Measurements from ENCODE around the gene FBXO33.
"Not testable (repeated sequence)": the region's sequence is repeated elsewhere in the genome, so short reads cannot be mapped to it uniquely, and the experiment has no call there.

FBXO33 gene

GRCh38 chr14:39369029-39369428 is 63.2 kb downstream of the FBXO33 start:
- no peak for DNase-seq (ENCODE audit: low read depth in 2 of 2)

GRCh38 chr14:39368261-39368959 is 63.8 kb downstream of the FBXO33 start:
- DNase-seq (ENCODE audit: low read depth in 2 of 2) = no peak

DNA sequence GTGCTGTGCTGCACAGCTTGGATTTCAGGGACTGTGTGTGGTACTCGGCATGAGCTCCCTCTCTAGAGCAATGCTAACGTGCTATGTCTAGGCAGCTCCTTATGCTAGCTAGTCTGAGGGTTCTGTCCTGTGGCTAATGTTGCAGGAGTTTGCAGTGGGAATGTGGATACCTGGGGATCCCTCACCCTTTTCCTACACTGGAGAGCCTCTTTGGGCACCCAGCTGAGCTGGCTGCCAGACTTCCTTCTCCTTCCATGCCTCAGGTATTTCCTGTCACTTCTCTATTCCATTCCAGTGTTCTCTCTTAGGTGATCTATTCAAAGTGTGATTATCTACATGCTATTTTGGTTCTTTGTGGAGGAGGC is 64.9 kb downstream of the FBXO33 start:
- no peak for DNase-seq (ENCODE audit: low read depth in 2 of 2)

DNA sequence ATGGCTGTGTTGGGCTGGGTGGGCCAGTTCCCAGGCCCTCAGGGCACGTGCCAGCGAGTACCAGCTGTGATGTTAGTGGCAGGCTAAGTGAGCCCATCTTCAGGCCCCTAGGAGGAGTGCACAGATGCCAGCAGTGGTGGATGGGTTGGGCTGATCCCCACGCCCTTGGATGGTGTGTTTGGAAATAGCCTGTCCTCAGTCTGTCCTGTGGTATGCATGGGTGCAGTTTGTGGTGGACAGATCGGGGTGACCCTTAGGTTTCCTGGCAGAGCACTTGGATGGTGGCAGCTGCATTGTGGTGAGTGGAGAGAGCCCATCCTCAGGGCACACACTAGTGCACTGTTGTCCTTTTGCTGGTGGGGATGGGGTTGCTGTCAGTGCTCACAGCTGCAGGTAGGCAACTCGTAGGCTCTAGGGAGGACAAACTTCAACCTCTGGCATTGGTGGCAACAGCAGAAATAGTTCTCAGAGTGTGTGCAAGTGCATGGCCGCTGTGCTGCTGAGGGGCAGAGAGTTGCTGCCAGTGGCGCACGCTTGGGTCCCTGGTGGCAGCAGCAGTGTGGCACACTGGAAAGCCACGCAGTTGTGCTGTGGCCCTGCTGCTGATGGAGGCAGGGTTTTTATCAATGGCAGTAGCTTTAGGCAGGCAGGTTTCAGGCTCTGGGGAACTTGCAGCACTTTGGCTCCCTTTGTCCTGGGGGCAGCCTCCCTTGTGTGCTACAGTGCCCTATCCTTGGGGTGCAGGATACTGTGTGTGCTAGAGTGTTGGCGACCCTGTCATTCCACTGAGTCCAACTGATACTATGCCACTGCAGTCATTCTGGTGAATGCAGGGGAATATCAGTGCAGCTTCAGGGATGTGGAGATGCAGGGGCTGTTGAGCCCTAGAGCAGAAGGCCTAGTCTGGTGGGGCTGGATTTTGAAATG is 65.5 kb downstream of the FBXO33 start:
- DNase-seq (ENCODE audit: low read depth in 2 of 2) = no peak

- DNase-seq (ENCODE audit: low read depth in 2 of 2) = no peak
Observed at GRCh38 chr14:39365354-39365753, 66.9 kb downstream of the FBXO33 start.

GRCh38 chr14:39364509-39364908 is 67.7 kb downstream of the FBXO33 start:
- no peak for DNase-seq (ENCODE audit: low read depth in 2 of 2)

DNA sequence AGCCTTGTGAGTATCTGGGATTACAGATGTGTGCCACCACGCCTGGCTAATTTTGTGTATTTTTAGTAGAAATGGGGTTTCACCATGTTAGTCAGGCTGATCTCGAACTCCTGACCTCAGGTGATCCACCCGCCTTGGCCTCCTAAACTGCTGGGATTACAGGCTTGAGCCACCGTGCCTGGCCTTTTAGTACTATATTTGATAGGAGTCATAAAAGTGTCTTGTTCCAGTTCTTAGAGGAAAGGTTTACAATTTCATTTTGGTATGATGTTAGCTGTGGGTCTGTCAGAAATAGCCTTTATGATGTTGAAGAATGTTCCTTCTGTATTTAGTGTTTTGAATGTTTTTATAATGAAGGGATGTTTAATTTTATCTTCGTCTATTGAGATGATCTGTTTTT is 70.7 kb downstream of the FBXO33 start:
- DNase-seq (ENCODE audit: low read depth in 2 of 2) = not testable (repeated sequence)

DNA sequence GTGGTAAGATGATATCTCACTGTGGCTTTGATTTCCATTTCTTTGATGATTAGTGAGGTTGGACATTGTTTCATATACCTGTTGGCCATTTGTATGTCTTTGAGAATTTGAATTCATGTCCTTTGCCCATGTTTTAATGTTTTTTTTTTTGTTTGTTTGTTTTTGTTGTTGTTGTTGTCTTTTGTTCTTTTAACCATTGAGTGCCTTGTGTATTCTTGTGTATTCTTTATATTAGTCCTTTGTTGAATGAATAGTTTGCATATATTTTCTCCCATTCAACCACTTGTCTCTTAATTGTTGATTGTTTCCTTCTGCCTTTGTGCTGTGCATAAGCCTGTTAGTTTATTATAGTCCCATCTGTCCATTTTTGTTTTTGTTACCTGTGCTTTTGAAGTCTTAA is 71.9 kb downstream of the FBXO33 start:
- no peak for DNase-seq (ENCODE audit: low read depth in 2 of 2)

DNA sequence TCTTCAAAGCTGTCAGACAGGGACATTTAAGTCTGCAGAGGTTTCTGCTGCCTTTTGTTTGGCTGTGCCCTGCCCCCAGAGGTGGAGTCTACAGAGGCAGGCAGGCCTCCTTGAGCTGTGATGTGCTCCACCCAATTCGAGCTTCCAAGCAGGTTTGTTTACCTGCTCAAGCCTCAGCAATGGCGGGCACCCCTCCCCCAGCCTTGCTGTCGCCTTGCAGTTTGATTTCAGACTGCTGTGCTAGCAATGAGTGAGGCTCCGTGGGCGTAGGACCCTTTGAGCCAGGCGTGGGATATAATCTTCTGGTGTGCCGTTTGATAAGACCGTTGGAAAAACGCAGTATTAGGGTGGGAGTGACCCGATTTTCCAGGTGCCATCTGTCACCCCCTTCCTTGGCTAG is 73.2 kb downstream of the FBXO33 start:
- not testable (repeated sequence) for DNase-seq (ENCODE audit: low read depth in 2 of 2)

- DNase-seq (ENCODE audit: low read depth in 2 of 2) = no peak
Observed at GRCh38 chr14:39351708-39352107, 80.5 kb downstream of the FBXO33 start.

- DNase-seq (ENCODE audit: low read depth in 2 of 2) = no peak
Observed at GRCh38 chr14:39350866-39351265, 81.4 kb downstream of the FBXO33 start.

Measured in stimulated activated CD8-positive, alpha-beta memory T cell treated with anti-CD3 and anti-CD28 coated beads, Interleukin-2, amount 100 ng/mL, for 48 hours (primary cell).